Lower leg skin (tissue), 4 donors: ENCODE results near the gene KIAA0825. TPM values are rescaled to one million over a fixed set of nuclear protein-coding genes. Genes with fewer than 3 reads are reported as not detected.
"Not testable (repeated sequence)": the region's sequence is repeated elsewhere in the genome, so short reads cannot be mapped to it uniquely, and the experiment has no call there.

ENCODE experiments used
- DNase-seq, 2 donors: peaks; one replicate each; pipeline ENCODE4 v3.0.0-alpha.2; 2019; ENCODE audit warnings: low spot score in 2 of 2
- H3K4me3 ChIP-seq: fragments of 200-600 bp; sonication (generic); 2 replicates; pipeline ENCODE4 v1.5.1; 2017; ENCODE audit warnings: mild to moderate bottlenecking, low read depth; ENCODE audit not compliant: poor library complexity, severe bottlenecking
- CTCF ChIP-seq, 3 donors: fragments of 450-650 bp; IDR thresholded peaks; one replicate each; pipeline ENCODE4 v1.5.1; 2016; ENCODE audit warnings: antibody characterized with exemption in 3 of 3, mild to moderate bottlenecking in 3 of 3, moderate library complexity in 2 of 3
- POLR2A ChIP-seq, 2 donors: fragments of 450-650 bp; IDR thresholded peaks; one replicate each; pipeline ENCODE4 v1.6.1; 2016 to 2017; ENCODE audit warnings: antibody characterized with exemption in 2 of 2, mild to moderate bottlenecking in 1 of 2, moderate library complexity in 1 of 2
- WGBS, 2 donors: methylation state at CpG; one replicate each; pipeline ENCODE4 v1.1.5; 2018; 5-methylcytosine and 5-hydroxymethylcytosine counted together
- intact Hi-C: fragments of 100-400 bp; cut with DNase I; formaldehyde crosslinking; loops from one replicate; pipeline ENCODE4 v1.15.0; 2023; ENCODE audit warnings: low total_unique reads
- total RNA-seq, 4 donors: library from RNA; depleted of rRNA; stranded (reverse); fragments of >200 nt; gene quantifications; one replicate each; pipeline ENCODE4 v1.1.0, GENCODE V29; 2016

The KIAA0825 gene
- total RNA-seq, 4 donors from 2014 or later, result 1.6 to 3.4 (median 2.5) TPM

- WGBS, 2 donors, result 82 to 91% methylated on average over 4 of the region's 4 CpGs
- H3K4me3 ChIP-seq, result no peak overlapping the region
- TF ChIP-seq POLR2A (IDR thresholded peaks at IDR 0.05) (no peak), CTCF (IDR thresholded peaks at IDR 0.05) (no peak)
- DNase-seq, result no peak
- intact Hi-C loops, result no loop called here
These were observed 459.3 kb downstream of the KIAA0825 start for GRCh38 chr5:94159144-94159543.

GRCh38 chr5:94157704-94158539, 460.5 kb downstream of the KIAA0825 start:
- WGBS, 2 donors, result 74 to 82% methylated on average over 4 of the region's 4 CpGs
- TF ChIP-seq POLR2A (IDR thresholded peaks at IDR 0.05), result no peak
- TF ChIP-seq CTCF (IDR thresholded peaks at IDR 0.05), result no peak
- H3K4me3 ChIP-seq, result no peak overlapping the region
- no peak for DNase-seq
- intact Hi-C loops, result no loop called here

GRCh38 chr5:94154672-94155071, 463.7 kb downstream of the KIAA0825 start:
- no peak for DNase-seq
- no peak overlapping the region for H3K4me3 ChIP-seq
- intact Hi-C loops, result no loop called here
- WGBS, 2 donors, result 87 to 88% methylated on average over 2 of the region's 2 CpGs
- TF ChIP-seq CTCF (IDR thresholded peaks at IDR 0.05) (no peak), POLR2A (IDR thresholded peaks at IDR 0.05) (no peak)

GRCh38 chr5:94153736-94154450, 464.5 kb downstream of the KIAA0825 start:
- no peak for DNase-seq
- no peak overlapping the region for H3K4me3 ChIP-seq
- intact Hi-C loops, result no loop called here
- 74 to 83% methylated on average over 3 of the region's 3 CpGs for WGBS, 2 donors
- no peak for TF ChIP-seq POLR2A (IDR thresholded peaks at IDR 0.05)
- no peak for TF ChIP-seq CTCF (IDR thresholded peaks at IDR 0.05)

- DNase-seq, H3K4me3 ChIP-seq, intact Hi-C loops: not testable (repeated sequence)
These were observed 474.8 kb downstream of the KIAA0825 start for GRCh38 chr5:94143621-94144020.

- no peak for DNase-seq
- 97 to 100% methylated on average over 2 of the region's 2 CpGs for WGBS, 2 donors
- TF ChIP-seq POLR2A (IDR thresholded peaks at IDR 0.05) (no peak), CTCF (IDR thresholded peaks at IDR 0.05) (no peak)
- intact Hi-C loops, result no loop called here
- H3K4me3 ChIP-seq, result no peak overlapping the region
These were observed 478.1 kb downstream of the KIAA0825 start for GRCh38 chr5:94140300-94140699.
